MV-4-11 (cell line): ENCODE data around the gene GATB.

Experiments
- DNase-seq: peaks from one replicate; lab custom pipeline; 2025; lab: John Stamatoyannopoulos, UW

GATB gene

DNA sequence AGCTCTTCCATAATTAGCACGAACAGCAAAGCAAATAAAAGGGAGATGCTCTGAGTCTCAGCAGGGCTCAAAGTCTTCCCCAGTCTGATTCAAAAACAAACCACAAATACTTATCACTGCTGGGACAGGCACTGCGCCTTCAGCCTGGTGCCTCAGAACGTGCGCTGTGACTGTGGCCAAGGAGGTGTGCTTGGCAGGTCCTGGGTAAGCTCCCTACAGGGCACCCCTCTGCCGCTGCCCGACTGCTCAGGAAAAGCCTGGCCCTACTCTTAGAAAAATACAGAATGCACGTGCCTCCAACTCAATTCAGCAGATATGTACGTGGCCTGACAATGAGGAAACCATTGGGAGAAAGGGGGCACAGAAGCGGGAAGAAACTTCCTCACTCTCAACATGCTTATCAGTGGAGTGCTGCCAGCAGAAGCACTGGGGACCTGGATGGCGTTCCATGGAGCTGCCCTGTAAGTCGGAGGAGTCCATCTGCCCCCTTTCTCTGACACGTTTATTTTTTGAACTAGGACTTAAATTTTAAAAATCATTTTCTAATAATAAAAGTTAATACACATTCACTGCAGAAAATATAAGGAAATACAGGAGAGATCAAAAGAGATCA, 86.8 kb downstream of the GATB start:
- DNase-seq: no peak

DNA sequence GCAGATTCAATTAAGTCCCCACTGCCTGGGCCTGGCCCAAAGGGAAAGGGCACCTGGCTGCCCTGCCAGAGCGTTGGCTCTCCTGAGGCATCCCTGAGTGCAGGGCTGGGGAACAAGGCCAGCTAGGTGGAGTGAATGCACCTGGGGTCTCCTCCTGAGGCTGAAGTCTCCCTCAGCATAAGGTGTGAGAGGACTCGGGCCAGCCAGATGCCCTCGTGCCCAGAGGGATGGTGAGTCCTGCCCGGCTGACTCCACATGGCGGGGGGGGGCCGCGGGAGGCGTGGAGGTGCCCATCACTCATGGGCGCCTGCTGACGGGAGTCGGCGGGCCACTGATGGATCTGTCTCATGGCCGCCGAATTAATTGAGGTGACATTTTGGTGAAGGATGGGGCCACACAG, 87.8 kb downstream of the GATB start:
- DNase-seq: no peak

GRCh38 chr4:151671541-151672059, 89.2 kb downstream of the GATB start:
- DNase-seq: no peak

GRCh38 chr4:151670843-151671242, 90.0 kb downstream of the GATB start:
- no peak for DNase-seq

DNA sequence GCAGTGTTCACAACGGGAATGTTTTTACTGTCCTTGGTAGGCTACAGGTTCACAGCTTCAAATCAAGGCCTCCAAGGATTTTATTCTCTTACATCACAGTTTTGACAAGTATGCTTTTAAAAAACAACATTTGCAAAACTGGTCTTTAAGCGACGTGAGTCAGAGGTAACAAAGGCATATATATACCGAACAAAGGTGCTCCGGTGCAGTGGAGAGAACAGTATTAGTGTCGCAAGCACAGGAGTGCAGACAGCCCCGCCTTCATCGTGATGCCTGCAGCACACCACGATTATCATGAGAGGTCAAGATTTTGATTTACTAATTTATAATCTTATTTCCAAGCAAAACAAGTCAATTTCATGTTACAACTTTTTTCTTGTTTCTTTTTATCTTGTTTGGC, 90.8 kb downstream of the GATB start:
- DNase-seq: no peak

- no peak for DNase-seq
Observed at GRCh38 chr4:151668689-151669402, 92.0 kb downstream of the GATB start.

GRCh38 chr4:151667666-151668065, 93.1 kb downstream of the GATB start:
- DNase-seq: no peak

- DNase-seq: peak; percentile 50
Observed at GRCh38 chr4:151667048-151667447, 93.8 kb downstream of the GATB start.

GRCh38 chr4:151666501-151666900, 94.3 kb downstream of the GATB start:
- DNase-seq: no peak

GRCh38 chr4:151665785-151666127, 95.1 kb downstream of the GATB start:
- DNase-seq: no peak

DNA sequence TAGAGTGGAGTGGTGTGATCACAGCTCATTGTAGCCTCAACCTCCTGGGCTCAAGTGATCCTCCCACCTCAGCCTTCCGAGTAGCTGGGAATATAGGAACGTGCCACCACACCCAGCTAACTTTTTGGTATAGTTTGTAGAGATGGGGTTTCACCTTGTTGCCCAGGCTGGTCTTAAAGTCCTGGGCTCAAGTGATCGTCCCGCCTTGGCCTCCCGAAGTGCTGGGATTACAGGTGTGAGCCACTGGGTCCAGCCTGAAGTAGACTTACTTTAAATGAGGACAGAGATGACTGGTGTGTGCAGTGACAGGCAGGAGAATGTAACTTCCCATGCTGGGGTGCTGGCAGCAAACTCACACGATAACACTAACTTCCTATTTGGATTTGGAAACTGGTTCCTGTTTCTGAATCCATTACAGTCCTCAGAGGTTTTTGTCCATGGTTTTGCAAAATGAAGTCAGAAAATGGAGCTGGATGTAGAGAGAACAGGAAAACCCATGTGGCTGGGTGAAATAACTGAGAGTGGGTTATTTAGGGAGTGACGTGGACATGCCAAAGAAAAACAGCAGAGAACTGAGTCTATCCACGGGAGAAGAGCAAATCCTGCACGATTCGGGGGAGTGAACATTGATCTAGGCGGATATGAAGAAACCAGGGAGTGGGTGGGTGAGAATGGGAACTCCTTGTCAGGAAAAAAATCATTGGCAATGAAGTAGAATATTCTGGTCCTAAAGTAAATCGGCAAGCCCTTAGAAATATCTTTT, 95.6 kb downstream of the GATB start:
- peak; percentile 63 for DNase-seq

- DNase-seq: no peak
Observed at GRCh38 chr4:151664289-151664688, 96.5 kb downstream of the GATB start.

DNA sequence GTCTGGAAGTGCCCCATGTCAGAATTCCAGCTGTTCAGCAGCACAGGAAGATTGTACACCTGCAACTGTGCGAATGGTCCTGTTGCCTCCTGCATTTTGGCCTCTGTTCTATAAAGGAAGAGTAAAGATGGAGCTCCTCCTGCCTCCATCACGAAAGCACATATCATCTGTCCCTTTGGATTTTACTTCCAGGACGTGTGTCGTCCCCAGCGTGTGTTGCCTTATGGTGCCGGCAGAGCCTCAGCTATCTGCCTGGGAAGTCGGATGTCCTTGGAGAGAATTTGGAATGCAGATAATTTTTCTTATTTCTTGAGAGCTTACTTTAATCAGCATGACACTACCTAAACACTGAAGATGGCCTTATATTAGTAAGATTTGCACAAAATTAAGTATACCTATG, 97.7 kb downstream of the GATB start:
- DNase-seq: no peak

DNA sequence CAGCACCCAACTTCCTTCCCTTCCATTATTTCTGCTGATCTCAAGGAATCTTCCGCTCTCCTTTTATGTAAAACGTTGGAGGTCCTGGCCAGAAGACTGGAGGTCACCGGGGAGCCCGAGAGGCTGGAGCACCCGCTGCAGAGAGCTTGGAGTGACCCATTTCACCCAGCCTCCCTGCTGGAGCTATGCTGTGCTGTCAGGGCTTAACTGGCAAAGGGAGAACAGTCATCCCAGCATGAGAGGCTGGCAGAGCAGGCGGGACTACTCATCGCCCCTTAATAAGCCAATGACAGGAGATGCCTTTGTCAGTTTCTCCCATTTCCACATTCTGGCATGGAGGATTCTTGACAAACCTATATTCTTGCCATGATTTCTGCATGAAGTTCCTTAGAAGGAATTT, 98.9 kb downstream of the GATB start:
- DNase-seq: no peak

DNA sequence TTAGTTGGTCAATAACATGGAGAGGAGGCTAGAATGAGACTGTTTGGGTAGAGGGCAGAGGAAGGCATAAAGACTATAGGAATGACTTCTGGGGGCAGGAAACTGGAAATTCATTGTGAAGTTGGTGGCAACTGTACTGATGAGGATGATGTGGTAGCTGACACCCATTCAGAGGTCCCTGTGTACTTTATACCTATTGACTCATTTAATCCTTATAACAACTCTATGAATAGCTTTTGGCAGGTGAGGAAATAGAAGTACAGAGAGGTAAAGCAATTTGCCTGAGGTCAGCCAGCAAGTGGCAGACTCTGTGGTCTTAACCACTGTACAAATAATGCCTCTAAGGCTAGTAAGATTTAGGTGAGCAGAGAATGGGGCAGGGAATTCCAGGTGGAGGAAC, 100.1 kb downstream of the GATB start:
- DNase-seq: no peak

GRCh38 chr4:151659601-151660364, 101.0 kb downstream of the GATB start:
- no peak for DNase-seq

- DNase-seq: no peak
Observed at GRCh38 chr4:151658959-151659600, 101.7 kb downstream of the GATB start.

DNA sequence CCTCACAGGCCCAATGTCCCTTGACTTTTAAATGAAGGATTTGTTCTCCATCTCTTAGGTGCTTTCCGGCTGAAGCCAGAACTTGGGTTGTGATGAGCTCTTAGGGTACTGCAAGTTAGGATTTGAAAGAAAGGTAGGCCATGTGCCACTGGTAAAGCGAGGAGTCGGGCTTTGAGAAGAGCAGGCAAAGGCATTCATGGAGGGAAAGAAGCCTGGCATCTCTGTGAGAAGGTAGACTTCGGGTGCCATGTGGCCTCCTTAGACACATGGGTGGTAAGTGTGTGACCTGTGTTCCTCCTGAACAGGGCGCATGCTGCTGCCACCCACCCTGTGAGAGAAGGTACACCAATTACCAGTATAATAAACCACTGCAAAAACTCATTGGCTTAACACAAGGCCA, 102.9 kb downstream of the GATB start:
- DNase-seq: no peak

GRCh38 chr4:151656058-151656457, 104.7 kb downstream of the GATB start:
- no peak for DNase-seq

GRCh38 chr4:151653548-151653918, 107.3 kb downstream of the GATB start:
- no peak for DNase-seq

GRCh38 chr4:151652841-151653547, 107.8 kb downstream of the GATB start:
- no peak for DNase-seq
